Ovary (tissue), 3 donors: ENCODE measurements around the gene HSPA12B.

Source experiments
- CTCF ChIP-seq, 3 donors: fragments of 450-650 bp in 2 of 3; fragments of 200-600 bp in 1 of 3; IDR thresholded peaks; one replicate each; pipeline versions ENCODE4 v1.5.1 to v1.8.0; 2016 to 2022; ENCODE audit warnings: antibody characterized with exemption in 3 of 3, mild to moderate bottlenecking in 1 of 3
- EP300 ChIP-seq: sonication (generic); formaldehyde crosslinking; IDR thresholded peaks from one replicate; pipeline ENCODE4 v1.6.1; 2017; ENCODE audit warnings: antibody characterized with exemption
- POLR2A ChIP-seq: fragments of 450-650 bp; IDR thresholded peaks from one replicate; pipeline ENCODE4 v1.6.1; 2017; ENCODE audit warnings: antibody characterized with exemption, mild to moderate bottlenecking, moderate library complexity
- donor health status: DM: no; HTN: no; CAD: no.

DNA sequence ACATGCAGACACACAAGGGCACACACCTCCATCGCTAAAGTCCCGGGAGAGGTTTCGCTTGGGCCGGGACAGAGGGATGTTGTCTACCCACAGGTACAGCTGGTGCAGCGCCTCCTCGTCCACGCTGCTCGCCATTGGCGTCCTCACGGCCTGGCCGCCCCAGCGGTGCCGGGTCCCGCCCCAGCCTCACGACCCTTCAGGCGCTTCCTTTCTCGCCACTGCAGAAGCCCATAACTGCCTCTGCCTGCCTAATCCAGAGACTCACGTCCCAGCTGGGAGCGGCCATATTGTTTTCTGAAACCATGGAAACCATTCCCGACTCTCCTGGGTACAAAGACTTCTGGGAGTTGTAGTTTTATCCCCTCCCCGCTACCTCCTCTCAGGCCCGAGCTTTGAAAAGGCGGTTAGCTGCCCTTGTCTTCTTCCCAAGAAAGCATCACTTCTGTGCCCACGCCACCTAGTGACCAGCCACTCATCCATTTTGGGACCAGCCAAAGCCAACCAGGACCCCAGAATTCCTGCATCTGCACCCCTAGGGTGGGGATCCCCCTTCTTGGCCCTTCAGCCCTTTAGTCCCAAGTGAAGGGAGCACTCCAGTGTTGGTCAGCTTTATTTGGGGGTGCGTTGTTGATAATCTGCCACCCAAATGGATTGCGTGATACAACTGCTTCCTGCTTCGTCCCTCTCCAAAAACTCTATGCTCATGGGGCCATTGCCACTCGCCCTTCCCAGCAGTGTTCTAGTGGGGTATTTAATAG is 48.8 kb downstream of the HSPA12B start, which contains the start of gene SPEF1:
- TF ChIP-seq CTCF (IDR thresholded peaks at IDR 0.05) = peak in 2 of 3 donors; percentile 36 to 45
- TF ChIP-seq POLR2A = no peak
- no peak for TF ChIP-seq EP300
